ENCODE data around the gene MUS81.

- TF ChIP-seq CTCF (IDR thresholded peaks at IDR 0.05) (no peak), EZH2phosphoT487 (IDR thresholded peaks at IDR 0.05) (no peak), EZH2 (IDR thresholded peaks at IDR 0.05) (no peak)
These were observed 8.7 kb downstream of the MUS81 start for GRCh38 chr11:65868907-65869306.
